ENCODE data around the gene NECTIN1.

- TF ChIP-seq POLR2A (IDR thresholded peaks at IDR 0.05) (no peak), CTCF (IDR thresholded peaks at IDR 0.05) (no peak)
These were observed 1.4 kb downstream of the NECTIN1 start for GRCh38 chr11:119727523-119728151.
